ENCODE results near the gene NAA40.
A peak's percentile ranks its signal among the peaks of the same experiment; 100 is the strongest.

Gene NAA40

GRCh38 chr11:63918507-63919191, 20.2 kb upstream of the NAA40 start:
- Histone ChIP-seq H3K4me3 (ENCODE audit: low read depth, low read length) (no peak overlapping the region), H3K36me3 (ENCODE audit: control insufficient read depth in 2 of 2, insufficient read depth in 1 of 2, low read length in 2 of 2) (peaks cover 0 to 9% of the 10 kb centered on the region in 2 experiments; a peak in 1 of 3 replicates), H3K27ac (ENCODE audit: extremely low read depth, low read depth, low read length) (peak overlapping the region; percentile 37; the same call in 1 of the 2 replicates), H3K4me1 (ENCODE audit: control insufficient read depth, insufficient read depth, low read length) (peaks cover 4% of the 10 kb centered on the region), H3K9me3 (ENCODE audit: control insufficient read depth, insufficient read depth, low read depth, low read length) (no peaks in the 10 kb centered on the region)
- no peak for TF ChIP-seq ZNF274 (IDR thresholded peaks at IDR 0.05; ENCODE audit: low read length)
- no peak for TF ChIP-seq ZNF274 (tag by site-specific recombination; IDR thresholded peaks at IDR 0.05; ENCODE audit: borderline replicate concordance)
- TF ChIP-seq ZNF549 (tag by site-specific recombination; IDR thresholded peaks at IDR 0.05), result no peak
- no peak for TF ChIP-seq ZNF560 (tag by site-specific recombination; IDR thresholded peaks at IDR 0.05; ENCODE audit: borderline replicate concordance)
- peak; percentile 90 for TF ChIP-seq MZF1 (tag by site-specific recombination; IDR thresholded peaks at IDR 0.05; ENCODE audit: borderline replicate concordance)
- TF ChIP-seq SP2 (tag by site-specific recombination; IDR thresholded peaks at IDR 0.05), result peak; percentile 22
- no peak for TF ChIP-seq ZNF280C (tag by site-specific recombination; IDR thresholded peaks at IDR 0.05)
- no peak for TF ChIP-seq ZFP3 (tag by site-specific recombination; IDR thresholded peaks at IDR 0.05; ENCODE audit: low read depth)
- no peak for TF ChIP-seq ZNF658 (tag by site-specific recombination; IDR thresholded peaks at IDR 0.05)
- TF ChIP-seq ZSCAN5A (tag by site-specific recombination; IDR thresholded peaks at IDR 0.05), result no peak
- ChIA-PET CTCF (interaction anchor here (4.2 kb wide), 1 partner anchor 27 kb away, joined by 17 read pairs; no protein-coding TSS in a partner anchor), POLR2A (interaction anchor here (0.8 to 1.9 kb wide), 3 partner anchors 56 to 89 kb away, joined by 3 to 9 read pairs (median 3); partner anchors contain the start of genes COX8A and MARK2)

- Histone ChIP-seq H3K4me1 (ENCODE audit: control insufficient read depth, insufficient read depth, low read length) (peaks cover 4% of the 10 kb centered on the region), H3K27ac (ENCODE audit: extremely low read depth, low read depth, low read length) (no peak overlapping the region), H3K36me3 (ENCODE audit: control insufficient read depth in 2 of 2, insufficient read depth in 1 of 2, low read length in 2 of 2) (peaks cover 0 to under 1% of the 10 kb centered on the region in 2 experiments; a peak in 1 of 3 replicates), H3K4me3 (ENCODE audit: low read depth, low read length) (no peak overlapping the region), H3K9me3 (ENCODE audit: control insufficient read depth, insufficient read depth, low read depth, low read length) (no peaks in the 10 kb centered on the region)
- peak; percentile 40; the same call in 1 of the 2 replicates for TF ChIP-seq ZNF341 (tag by site-specific recombination; IDR thresholded peaks at IDR 0.05; ENCODE audit: low read depth)
- TF ChIP-seq ZBTB48 (tag by site-specific recombination; IDR thresholded peaks at IDR 0.05), result no peak
- no peak for TF ChIP-seq ZNF514 (tag by site-specific recombination; IDR thresholded peaks at IDR 0.05)
- no peak for TF ChIP-seq MYNN (tag by site-specific recombination; IDR thresholded peaks at IDR 0.05; ENCODE audit: borderline replicate concordance)
- CTCF ChIA-PET, result interaction anchor here (0.6 to 2.4 kb wide), 6 partner anchors 10 to 262 kb away, joined by 3 to 9 read pairs (median 4); no protein-coding TSS in a partner anchor
- POLR2A ChIA-PET, result interaction anchor here (1.7 kb wide), 1 partner anchor 19 kb away, joined by 9 read pairs; the partner anchor contains the start of gene NAA40
Measured at GRCh38 chr11:63919267-63920125, 19.3 kb upstream of the NAA40 start.

Data from HEK293 (cell line).